Measurements from ENCODE around the gene SEC22C.

- TF ChIP-seq CTCF (IDR thresholded peaks at IDR 0.05), result no peak
- TF ChIP-seq POLR2A (IDR thresholded peaks at IDR 0.05), result no peak
Measured at GRCh38 chr3:42552830-42553229, 28.9 kb downstream of the SEC22C start.
